Neural cell (in vitro differentiated cells): ENCODE measurements around the gene NFS1. TPM values are rescaled to one million over a fixed set of nuclear protein-coding genes. Genes with fewer than 3 reads are reported as not detected.

Experiments
- H2AFZ ChIP-seq: fragments of 200-600, 300-800 bp; sonication (generic), shearing (Covaris generic); 2 replicates; pipeline ENCODE4 v1.6.0; 2014; ENCODE audit warnings: low read depth, mild to moderate bottlenecking, antibody characterized with exemption, low read length, moderate library complexity
- H3F3A ChIP-seq: fragments of 200-600 bp; shearing (Covaris generic); 2 replicates; pipeline ENCODE4 v1.6.1; 2016; ENCODE audit warnings: mild to moderate bottlenecking, moderate library complexity, mixed read lengths, antibody characterized with exemption, low read length; ENCODE audit not compliant: insufficient read depth, poor library complexity, severe bottlenecking
- H3K27ac ChIP-seq: fragments of 200-600, 300-800 bp; sonication (generic), shearing (Covaris generic); 2 replicates; pipeline ENCODE4 v1.5.1; 2014; ENCODE audit warnings: mild to moderate bottlenecking, low read length, moderate library complexity
- H3K27me3 ChIP-seq: fragments of 300-800, 200-600 bp; sonication (generic), shearing (Covaris generic); 2 replicates; pipeline ENCODE4 v1.6.0; 2014; ENCODE audit warnings: mild to moderate bottlenecking, low read depth, low read length, moderate library complexity; ENCODE audit not compliant: insufficient read depth
- H3K36me3 ChIP-seq: fragments of 300-800, 200-600 bp; sonication (generic), shearing (Covaris generic); 2 replicates; pipeline ENCODE4 v1.5.1; 2014; ENCODE audit warnings: mild to moderate bottlenecking, antibody characterized with exemption, low read length, moderate library complexity; ENCODE audit not compliant: insufficient read depth
- H3K4me2 ChIP-seq: fragments of 300-800, 200-600 bp; sonication (generic), shearing (Covaris generic); 2 replicates; pipeline ENCODE4 v1.6.0; 2014; ENCODE audit warnings: mild to moderate bottlenecking, low read length
- H3K4me3 ChIP-seq: fragments of 300-800, 200-600 bp; sonication (generic), shearing (Covaris generic); 2 replicates; pipeline ENCODE4 v1.5.1; 2014; ENCODE audit warnings: mild to moderate bottlenecking, low read length, moderate library complexity
- H3K79me2 ChIP-seq: fragments of 200-600 bp; shearing (Covaris generic); replicated peaks from 2 replicates; pipeline ENCODE4 v1.6.0; 2014; ENCODE audit warnings: mild to moderate bottlenecking, low read length, moderate library complexity; ENCODE audit not compliant: insufficient read depth
- H3K9ac ChIP-seq: fragments of 300-800, 200-600 bp; sonication (generic), shearing (Covaris generic); 2 replicates; pipeline ENCODE4 v1.6.1; 2016; ENCODE audit warnings: mild to moderate bottlenecking, low read length, mixed read lengths
- H3K9me2 ChIP-seq: fragments of 200-600 bp; shearing (Covaris generic); 2 replicates; pipeline ENCODE4 v1.6.1; 2016; ENCODE audit warnings: mild to moderate bottlenecking, low read length, mixed read lengths; ENCODE audit not compliant: insufficient read depth
- H3K9me3 ChIP-seq: fragments of 200-600, 300-800 bp; sonication (generic), shearing (Covaris generic); 2 replicates; pipeline ENCODE4 v1.6.1; 2016; ENCODE audit warnings: mild to moderate bottlenecking, mixed run types, low read length, moderate library complexity, mixed read lengths
- H4K20me1 ChIP-seq: fragments of 200-600 bp; shearing (Covaris generic); 2 replicates; pipeline ENCODE4 v1.6.1; 2016; ENCODE audit warnings: mild to moderate bottlenecking, mixed run types; ENCODE audit not compliant: insufficient read depth
- EP300 ChIP-seq: fragments of 450-650 bp; conservative IDR thresholded peaks from 2 replicates; pipeline ENCODE4 v1.6.1; 2014; ENCODE audit warnings: antibody characterized with exemption, mild to moderate bottlenecking, moderate library complexity; ENCODE audit not compliant: poor library complexity, severe bottlenecking
- EZH2 ChIP-seq: fragments of 200-600, 300-800 bp; shearing (Covaris generic), sonication (generic); IDR thresholded peaks from 2 replicates; pipeline ENCODE4 v1.6.1; 2014; ENCODE audit warnings: antibody characterized with exemption, low read length, borderline replicate concordance, mild to moderate bottlenecking; ENCODE audit not compliant: insufficient read depth, poor library complexity, severe bottlenecking
- MXI1 ChIP-seq: fragments of 450-650 bp; conservative IDR thresholded peaks from 2 replicates; pipeline ENCODE4 v1.6.1; 2014; ENCODE audit warnings: antibody characterized with exemption, mild to moderate bottlenecking; ENCODE audit not compliant: poor library complexity, severe bottlenecking
- POLR2AphosphoS5 ChIP-seq: IDR thresholded peaks from 2 replicates; pipeline ENCODE4 v1.6.1; 2012
- RAD21 ChIP-seq: fragments of 450-650 bp; conservative IDR thresholded peaks from 2 replicates; pipeline ENCODE4 v1.6.1; 2014; ENCODE audit warnings: antibody characterized with exemption, mild to moderate bottlenecking, moderate library complexity
- SMC3 ChIP-seq: fragments of 450-650 bp; conservative IDR thresholded peaks from 2 replicates; pipeline ENCODE4 v1.6.1; 2014; ENCODE audit warnings: antibody characterized with exemption, mild to moderate bottlenecking, moderate library complexity; ENCODE audit not compliant: poor library complexity
- TAF1 ChIP-seq: IDR thresholded peaks from 2 replicates; pipeline ENCODE4 v1.6.1; 2012; ENCODE audit warnings: low read depth
- polyA plus RNA-seq: library from polyadenylated mRNA; depleted of rRNA; stranded (reverse); fragments of >200 nt; gene quantifications from 2 replicates; pipeline ENCODE4 v1.2.3, GENCODE V29; 2014
- TF ChIP-seq, protein P1 (sequence below): fragments of 450-650 bp; IDR thresholded peaks from 2 replicates; pipeline ENCODE4 v1.5.1; 2014; ENCODE audit warnings: antibody characterized with exemption, mild to moderate bottlenecking, moderate library complexity; ENCODE audit not compliant: poor library complexity, severe bottlenecking
- TF ChIP-seq, protein P2 (sequence below): IDR thresholded peaks from 2 replicates; pipeline ENCODE4 v1.6.1; 2012; ENCODE audit warnings: borderline replicate concordance

NFS1 gene
- polyA plus RNA-seq, 1 donor from 2014 or later, result 55.2 TPM

DNA sequence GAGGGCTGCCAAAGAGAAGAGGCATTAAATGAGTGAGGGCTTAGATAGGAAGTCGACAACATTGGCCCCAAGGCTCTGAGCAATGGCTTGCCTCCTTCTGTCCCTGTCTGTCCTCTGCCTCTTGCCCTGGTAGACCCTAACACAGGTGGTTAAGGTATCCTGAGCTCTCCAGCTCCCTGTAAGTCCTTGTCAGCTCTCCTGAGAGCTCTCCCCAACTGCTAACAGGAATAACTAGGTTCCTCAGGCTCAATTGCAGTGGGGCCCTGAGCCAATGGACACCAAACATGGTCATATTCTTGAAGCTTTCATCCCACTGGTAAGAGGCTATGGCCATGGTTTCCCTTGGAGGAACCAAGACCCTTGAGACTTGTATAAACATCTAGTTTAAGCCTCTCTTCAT is 29.5 kb downstream of the NFS1 start:
- H3K9me3 ChIP-seq, result no peaks in the 10 kb centered on the region
- H3F3A ChIP-seq, result no peaks in the 10 kb centered on the region
- H3K9me2 ChIP-seq, result no peaks in the 10 kb centered on the region
- H3K4me2 ChIP-seq, result no peak overlapping the region
- H2AFZ ChIP-seq, result no peak overlapping the region
- TF ChIP-seq, protein P1, sequence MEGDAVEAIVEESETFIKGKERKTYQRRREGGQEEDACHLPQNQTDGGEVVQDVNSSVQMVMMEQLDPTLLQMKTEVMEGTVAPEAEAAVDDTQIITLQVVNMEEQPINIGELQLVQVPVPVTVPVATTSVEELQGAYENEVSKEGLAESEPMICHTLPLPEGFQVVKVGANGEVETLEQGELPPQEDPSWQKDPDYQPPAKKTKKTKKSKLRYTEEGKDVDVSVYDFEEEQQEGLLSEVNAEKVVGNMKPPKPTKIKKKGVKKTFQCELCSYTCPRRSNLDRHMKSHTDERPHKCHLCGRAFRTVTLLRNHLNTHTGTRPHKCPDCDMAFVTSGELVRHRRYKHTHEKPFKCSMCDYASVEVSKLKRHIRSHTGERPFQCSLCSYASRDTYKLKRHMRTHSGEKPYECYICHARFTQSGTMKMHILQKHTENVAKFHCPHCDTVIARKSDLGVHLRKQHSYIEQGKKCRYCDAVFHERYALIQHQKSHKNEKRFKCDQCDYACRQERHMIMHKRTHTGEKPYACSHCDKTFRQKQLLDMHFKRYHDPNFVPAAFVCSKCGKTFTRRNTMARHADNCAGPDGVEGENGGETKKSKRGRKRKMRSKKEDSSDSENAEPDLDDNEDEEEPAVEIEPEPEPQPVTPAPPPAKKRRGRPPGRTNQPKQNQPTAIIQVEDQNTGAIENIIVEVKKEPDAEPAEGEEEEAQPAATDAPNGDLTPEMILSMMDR, result no peak
- TF ChIP-seq TAF1, result no peak
- TF ChIP-seq, protein P2, sequence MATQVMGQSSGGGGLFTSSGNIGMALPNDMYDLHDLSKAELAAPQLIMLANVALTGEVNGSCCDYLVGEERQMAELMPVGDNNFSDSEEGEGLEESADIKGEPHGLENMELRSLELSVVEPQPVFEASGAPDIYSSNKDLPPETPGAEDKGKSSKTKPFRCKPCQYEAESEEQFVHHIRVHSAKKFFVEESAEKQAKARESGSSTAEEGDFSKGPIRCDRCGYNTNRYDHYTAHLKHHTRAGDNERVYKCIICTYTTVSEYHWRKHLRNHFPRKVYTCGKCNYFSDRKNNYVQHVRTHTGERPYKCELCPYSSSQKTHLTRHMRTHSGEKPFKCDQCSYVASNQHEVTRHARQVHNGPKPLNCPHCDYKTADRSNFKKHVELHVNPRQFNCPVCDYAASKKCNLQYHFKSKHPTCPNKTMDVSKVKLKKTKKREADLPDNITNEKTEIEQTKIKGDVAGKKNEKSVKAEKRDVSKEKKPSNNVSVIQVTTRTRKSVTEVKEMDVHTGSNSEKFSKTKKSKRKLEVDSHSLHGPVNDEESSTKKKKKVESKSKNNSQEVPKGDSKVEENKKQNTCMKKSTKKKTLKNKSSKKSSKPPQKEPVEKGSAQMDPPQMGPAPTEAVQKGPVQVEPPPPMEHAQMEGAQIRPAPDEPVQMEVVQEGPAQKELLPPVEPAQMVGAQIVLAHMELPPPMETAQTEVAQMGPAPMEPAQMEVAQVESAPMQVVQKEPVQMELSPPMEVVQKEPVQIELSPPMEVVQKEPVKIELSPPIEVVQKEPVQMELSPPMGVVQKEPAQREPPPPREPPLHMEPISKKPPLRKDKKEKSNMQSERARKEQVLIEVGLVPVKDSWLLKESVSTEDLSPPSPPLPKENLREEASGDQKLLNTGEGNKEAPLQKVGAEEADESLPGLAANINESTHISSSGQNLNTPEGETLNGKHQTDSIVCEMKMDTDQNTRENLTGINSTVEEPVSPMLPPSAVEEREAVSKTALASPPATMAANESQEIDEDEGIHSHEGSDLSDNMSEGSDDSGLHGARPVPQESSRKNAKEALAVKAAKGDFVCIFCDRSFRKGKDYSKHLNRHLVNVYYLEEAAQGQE, result no peak
- TF ChIP-seq MXI1, result no peak
- no peak for TF ChIP-seq EZH2
- no peak for TF ChIP-seq SMC3
- TF ChIP-seq POLR2AphosphoS5, result no peak
- TF ChIP-seq RAD21, result no peak
- no peak for TF ChIP-seq EP300
- no peak overlapping the region for H3K9ac ChIP-seq
- H3K27me3 ChIP-seq, result no peaks in the 10 kb centered on the region
- H3K36me3 ChIP-seq, result peaks cover 11% of the 10 kb centered on the region
- no peaks in the 10 kb centered on the region for H4K20me1 ChIP-seq
- no peak overlapping the region for H3K27ac ChIP-seq
- H3K79me2 ChIP-seq, result no peaks in the 10 kb centered on the region
- H3K4me3 ChIP-seq, result no peak overlapping the region

DNA sequence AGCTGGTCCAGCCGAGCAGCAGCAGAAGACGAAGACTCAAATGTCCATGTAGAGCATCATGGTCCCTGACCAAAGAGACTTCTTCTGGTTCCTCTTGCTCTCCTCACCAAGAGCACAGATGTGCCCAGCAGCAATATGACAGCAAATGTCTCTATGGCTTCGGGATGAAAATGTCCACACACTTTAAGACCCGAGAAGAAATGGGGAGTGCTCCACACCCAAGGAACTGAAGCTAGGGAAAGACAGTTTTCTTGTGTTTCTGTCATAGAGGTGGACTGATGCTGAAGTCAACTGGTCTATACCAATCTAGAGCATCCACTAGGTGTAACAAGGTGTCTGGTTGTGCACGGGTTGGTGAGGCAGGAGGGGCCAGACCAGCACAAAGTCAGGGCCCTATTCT is 29.9 kb downstream of the NFS1 start:
- no peak overlapping the region for H3K9ac ChIP-seq
- H3F3A ChIP-seq, result no peaks in the 10 kb centered on the region
- peaks cover 11% of the 10 kb centered on the region for H3K36me3 ChIP-seq
- no peaks in the 10 kb centered on the region for H3K9me2 ChIP-seq
- TF ChIP-seq, protein P2, result no peak
- TF ChIP-seq, protein P1, result no peak
- TF ChIP-seq MXI1 (no peak), EP300 (no peak), RAD21 (no peak), EZH2 (no peak), POLR2AphosphoS5 (no peak), TAF1 (no peak), SMC3 (no peak)
- peaks cover 4% of the 10 kb centered on the region for H3K79me2 ChIP-seq
- no peak overlapping the region for H3K4me3 ChIP-seq
- H3K27ac ChIP-seq, result no peak overlapping the region
- no peaks in the 10 kb centered on the region for H3K9me3 ChIP-seq
- no peak overlapping the region for H2AFZ ChIP-seq
- H3K4me2 ChIP-seq, result no peak overlapping the region
- no peaks in the 10 kb centered on the region for H3K27me3 ChIP-seq
- H4K20me1 ChIP-seq, result no peaks in the 10 kb centered on the region
